ENCODE data around the gene YPEL1.

Gene YPEL1

DNA sequence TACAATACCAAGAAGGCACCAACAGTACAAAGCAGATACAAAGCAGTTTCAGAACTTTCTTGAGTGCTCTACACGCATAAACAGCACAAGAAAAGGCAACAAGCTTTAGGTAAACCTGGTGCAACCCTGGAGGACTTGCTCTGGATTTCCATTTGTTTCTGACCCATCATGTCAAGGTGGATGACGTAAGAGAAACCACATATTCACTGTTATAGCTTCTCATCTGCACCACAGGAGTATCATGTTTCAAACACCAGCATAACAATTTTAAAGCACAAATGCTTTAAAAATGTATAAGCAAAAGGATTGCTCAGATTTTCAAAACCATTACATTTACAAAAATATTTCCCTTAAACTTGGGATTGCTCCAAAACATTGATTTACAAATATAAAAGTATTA is 25.0 kb upstream of the YPEL1 start:
- TF ChIP-seq GATA3 (IDR thresholded peaks at IDR 0.05; ENCODE audit: low read depth, low read length), result no peak

DNA sequence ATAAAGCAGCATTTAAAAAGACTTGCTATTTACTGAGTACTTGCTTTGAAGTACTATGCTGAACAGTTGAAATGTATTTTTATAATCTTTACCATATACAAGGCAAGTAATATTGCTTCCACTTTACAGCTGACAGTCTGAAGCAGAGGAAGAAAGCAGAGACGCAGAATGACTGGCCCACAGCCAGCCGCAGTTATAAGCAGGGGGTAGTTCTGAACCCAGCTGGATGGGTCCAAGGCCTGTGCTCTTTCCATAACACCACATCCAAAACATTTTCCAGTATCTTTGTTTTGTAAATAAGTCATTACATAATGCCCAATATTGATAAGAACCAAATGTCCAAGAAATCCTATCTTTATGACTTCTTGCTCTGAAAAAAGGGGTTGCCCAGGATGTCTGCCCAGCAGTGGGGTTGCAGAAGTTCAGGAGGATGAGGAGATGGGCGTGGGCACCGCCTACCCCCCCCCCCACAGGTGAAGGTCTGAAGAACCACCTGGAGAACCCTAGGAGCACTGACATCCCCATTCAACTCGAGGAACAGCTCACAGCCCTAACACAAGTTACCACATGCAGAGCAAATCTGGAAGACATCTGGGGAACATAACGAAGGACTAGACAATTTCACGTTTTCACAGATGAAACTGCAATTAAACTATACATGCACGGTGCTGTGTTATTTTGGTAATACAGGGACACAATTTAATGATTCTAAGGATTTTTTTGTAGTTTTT is 24.2 kb upstream of the YPEL1 start:
- TF ChIP-seq GATA2 (IDR thresholded peaks at IDR 0.05; ENCODE audit: low read depth, low read length), result no peak
- TF ChIP-seq GATA3 (IDR thresholded peaks at IDR 0.05; ENCODE audit: low read depth, low read length), result no peak

DNA sequence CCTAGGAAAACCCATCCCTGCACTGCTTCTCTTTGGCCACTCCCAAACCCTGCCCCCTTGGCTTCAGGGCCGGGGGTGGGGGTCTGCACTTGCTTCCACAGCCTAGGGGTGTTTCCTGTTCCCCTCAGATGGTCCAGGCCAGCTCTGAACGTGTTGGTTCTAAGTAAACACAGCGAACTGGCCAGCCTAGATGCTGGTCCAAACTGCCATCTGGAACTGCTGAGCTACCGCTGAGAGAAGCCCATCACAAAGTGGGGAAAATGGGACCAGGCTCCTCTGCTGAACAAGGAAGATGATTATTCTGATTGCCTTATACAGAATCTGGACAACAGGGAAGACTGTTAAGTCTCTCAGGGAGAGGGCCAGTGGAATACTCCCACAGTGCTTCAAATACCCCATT is 23.5 kb upstream of the YPEL1 start:
- no peak for TF ChIP-seq GATA2 (IDR thresholded peaks at IDR 0.05; ENCODE audit: low read depth, low read length)
- no peak for TF ChIP-seq GATA3 (IDR thresholded peaks at IDR 0.05; ENCODE audit: low read depth, low read length)

DNA sequence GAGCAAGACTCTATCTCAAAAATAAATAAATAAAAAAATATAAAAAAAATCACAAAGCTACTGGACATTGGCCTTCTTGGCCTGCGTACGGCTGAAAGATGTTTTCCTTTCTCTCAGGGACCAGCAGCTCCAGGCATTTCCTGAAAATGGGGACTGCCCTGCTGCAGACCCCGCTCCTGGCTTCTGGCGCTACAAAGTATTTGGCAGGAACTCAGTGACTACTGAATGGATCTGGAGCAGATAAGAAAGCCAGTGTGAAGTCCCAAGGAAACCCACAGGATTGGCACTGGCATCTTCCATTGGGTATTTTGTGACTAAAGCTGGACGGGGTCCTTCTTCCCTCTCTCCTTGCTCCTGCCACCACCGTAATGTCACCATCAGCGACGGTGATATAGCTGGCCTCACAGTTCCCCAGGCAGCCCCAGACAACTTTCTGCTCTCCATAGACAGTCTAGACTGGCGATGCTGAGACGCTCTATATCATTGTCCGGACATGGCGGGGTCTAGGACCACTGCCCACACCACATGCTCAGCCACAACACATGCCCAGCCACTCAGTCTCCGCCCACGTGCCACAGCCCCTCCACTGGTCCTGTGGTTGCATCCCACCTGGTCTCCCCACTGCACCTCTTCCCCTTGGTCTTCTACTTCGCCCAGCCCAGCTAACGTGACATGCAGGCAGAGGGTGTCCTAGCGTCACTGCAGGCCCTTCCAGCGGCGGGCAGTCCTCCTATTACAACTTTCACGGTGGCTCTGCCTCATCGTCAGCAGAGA is 22.7 kb upstream of the YPEL1 start:
- TF ChIP-seq GATA2 (IDR thresholded peaks at IDR 0.05; ENCODE audit: low read depth, low read length) (no peak), GATA3 (IDR thresholded peaks at IDR 0.05; ENCODE audit: low read depth, low read length) (no peak)

DNA sequence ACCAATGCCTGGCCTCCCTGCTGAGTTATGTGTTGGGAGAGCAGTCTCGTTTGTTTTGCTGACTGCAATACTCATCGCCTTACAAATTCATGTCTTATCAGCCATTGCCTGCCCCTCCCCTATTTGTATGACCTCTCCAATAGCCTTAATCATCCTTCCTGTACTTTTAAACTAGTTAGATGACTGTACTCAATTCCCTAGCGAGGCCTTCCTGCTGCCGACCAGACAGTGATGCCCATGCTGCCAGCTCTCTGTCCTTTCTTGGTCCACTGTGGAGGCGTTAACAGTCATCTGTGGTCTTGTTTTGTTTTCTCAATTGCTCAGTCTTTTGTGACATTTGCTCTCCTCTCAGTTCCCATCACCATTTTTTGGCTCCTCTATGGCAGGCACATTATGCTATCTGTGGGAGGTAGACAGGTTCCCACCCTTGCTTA is 20.3 kb upstream of the YPEL1 start:
- TF ChIP-seq GATA2 (IDR thresholded peaks at IDR 0.05; ENCODE audit: low read depth, low read length) (no peak), GATA3 (IDR thresholded peaks at IDR 0.05; ENCODE audit: low read depth, low read length) (no peak)

DNA sequence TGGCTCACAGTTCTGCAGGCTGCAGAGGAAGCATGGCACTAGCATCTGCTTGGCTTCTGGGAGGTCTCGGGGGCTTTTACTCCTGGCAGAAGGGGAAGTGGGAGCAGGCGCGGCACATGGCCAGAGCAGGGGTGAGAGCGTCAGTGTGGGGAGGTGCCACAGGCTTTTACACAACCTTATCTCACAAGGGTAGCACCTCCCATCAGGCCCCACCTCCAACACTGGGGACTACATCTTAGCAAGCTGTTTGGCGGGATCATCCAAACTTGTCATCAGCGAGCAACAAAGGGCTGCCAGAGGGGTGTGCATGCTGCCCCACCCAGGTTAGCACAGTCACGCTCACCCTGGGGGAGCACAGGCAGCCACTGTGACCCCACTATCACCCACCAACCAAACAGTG is 18.9 kb upstream of the YPEL1 start:
- TF ChIP-seq GATA3 (IDR thresholded peaks at IDR 0.05; ENCODE audit: low read depth, low read length), result no peak
- no peak for TF ChIP-seq GATA2 (IDR thresholded peaks at IDR 0.05; ENCODE audit: low read depth, low read length)

DNA sequence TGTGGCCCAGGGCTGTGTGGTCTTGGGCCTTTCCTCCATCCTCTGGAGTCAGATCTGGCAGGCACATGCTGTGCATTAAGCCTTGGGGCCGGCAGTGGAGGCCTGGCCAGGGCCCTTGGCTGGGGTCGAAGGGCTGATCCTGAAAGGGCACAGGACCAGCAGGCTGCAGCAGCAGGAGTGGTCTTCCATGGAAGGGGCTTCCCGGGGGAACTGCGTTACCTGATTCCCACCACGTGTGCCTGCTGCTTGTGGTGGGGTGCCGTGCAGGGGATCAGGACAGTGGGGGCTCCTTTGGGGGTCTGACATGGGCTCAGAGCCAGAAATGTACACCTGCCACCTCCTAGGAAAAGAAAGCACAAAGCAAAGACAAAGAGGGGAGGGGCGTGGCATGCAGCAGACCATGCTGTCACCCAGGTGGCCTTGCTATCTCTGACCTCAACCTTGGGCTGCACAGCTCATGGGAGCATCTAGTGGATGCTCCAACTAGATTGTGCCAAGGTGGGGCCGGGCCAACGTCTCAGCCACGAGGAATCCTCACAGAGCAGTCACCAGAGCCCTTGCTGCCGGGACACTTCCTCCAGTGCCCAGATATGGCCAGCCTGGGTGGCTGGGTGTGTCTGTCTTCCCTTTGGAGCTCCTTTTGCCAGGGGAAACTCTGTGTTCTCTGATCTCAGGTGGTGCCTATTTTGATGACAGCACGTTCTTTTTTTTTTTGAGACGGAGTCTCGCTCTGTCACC is 17.9 kb upstream of the YPEL1 start:
- TF ChIP-seq GATA3 (IDR thresholded peaks at IDR 0.05; ENCODE audit: low read depth, low read length) (no peak), GATA2 (IDR thresholded peaks at IDR 0.05; ENCODE audit: low read depth, low read length) (no peak)

DNA sequence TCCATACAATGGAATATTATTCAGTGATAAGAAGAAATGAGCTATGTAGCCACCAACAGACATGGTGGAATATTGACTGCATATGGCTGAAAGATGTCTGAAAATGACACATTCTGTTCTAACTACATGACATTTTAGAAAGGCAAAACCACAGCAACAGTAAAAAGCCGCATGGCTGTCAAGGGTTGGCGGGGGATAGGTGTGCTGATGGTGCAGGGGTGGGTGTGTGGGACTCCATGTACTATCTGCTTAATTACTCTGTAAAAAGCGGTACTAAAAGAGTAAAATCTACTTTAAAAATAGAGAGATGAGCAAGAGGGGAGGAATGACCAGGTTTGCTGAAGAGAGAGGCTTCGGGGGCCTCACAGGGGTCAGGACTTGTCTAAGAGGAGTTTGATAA is 16.7 kb upstream of the YPEL1 start:
- TF ChIP-seq GATA2 (IDR thresholded peaks at IDR 0.05; ENCODE audit: low read depth, low read length) (no peak), GATA3 (IDR thresholded peaks at IDR 0.05; ENCODE audit: low read depth, low read length) (no peak)

DNA sequence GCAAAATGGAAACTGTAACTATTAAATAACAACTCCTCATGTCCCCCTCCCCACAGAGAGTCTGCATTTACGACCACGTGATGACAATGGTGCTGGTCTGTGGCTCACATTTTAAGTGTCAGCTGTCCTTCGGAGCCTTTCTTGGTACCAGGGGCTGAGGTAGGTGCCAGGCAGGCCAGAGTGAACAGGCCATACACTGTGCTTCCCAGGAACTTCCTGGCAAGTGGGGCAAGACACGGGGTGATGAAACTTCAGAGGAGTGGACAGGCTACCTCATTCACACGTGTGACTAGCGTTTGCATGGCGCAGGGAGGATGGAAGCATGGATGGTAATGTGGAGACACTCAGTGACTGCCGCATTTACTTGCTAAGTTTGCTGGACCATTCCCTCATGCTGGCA is 10.4 kb upstream of the YPEL1 start:
- TF ChIP-seq GATA3 (IDR thresholded peaks at IDR 0.05; ENCODE audit: low read depth, low read length) (no peak), GATA2 (IDR thresholded peaks at IDR 0.05; ENCODE audit: low read depth, low read length) (no peak)

DNA sequence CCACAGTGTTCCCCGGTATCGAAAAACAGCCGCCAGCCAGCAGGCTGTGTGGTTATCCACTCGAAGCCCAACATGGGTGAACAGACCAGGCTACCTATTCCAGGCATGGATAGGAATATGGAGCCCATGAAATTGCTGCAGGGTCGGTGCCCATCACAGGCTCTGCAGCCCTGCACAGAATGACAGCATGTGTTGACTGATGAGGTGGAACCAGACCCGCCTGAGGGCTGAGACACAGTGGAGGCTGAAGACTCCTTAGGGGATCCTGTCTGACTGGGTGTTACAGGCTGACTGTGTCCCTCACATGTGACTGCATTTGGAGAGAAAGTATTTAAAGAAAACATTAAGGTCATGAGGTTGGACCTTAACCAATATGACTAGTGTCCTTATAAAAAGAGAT is 6.2 kb upstream of the YPEL1 start:
- no peak for TF ChIP-seq GATA3 (IDR thresholded peaks at IDR 0.05; ENCODE audit: low read depth, low read length)
- no peak for TF ChIP-seq GATA2 (IDR thresholded peaks at IDR 0.05; ENCODE audit: low read depth, low read length)

DNA sequence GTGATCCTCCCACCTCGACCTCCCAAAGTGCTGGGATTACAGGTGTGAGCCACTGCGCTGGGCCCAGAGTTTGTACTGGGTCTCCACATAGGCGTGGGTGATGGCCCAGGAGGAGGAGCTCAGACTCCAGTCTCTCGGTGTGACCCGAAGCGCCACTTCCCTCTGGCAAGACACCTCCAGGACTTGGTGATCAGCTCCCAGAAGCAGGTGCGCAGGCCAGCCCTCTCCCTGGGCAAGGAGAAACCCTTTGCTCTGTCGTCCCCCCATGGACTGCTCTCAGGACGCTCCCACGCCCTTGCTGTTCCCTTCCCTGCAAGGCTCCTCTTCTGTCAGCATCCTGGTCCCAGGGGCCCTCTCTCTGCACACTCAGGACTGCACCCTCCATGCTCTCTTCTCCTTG is 5.5 kb upstream of the YPEL1 start:
- TF ChIP-seq GATA3 (IDR thresholded peaks at IDR 0.05; ENCODE audit: low read depth, low read length) (no peak), GATA2 (IDR thresholded peaks at IDR 0.05; ENCODE audit: low read depth, low read length) (no peak)

DNA sequence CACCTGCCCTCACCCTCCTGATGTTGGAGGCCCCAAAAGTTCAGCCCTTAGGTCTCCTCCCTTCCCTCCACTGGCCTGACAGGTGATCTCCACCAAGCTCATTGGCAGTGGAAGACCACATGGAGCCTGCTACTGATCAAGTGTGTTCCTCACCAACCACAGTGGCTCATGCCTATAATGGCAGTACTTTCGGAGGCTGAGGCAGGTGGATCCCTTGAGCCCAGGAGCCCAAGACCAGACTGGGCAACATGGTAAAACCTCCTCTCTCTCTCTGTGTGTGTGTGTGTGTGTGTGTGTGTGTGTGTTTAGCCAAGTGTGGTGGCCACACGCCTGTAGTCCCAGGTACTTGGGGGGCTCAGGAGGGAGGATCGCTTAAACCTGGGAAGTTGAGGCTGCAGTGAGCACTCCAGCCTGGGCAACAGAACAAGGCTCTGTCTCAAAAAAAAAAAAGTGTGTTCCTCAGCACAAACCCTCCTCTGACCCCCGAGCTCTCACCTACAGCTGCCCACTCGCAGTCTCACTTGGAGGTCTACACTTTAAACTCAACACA is 4.3 kb upstream of the YPEL1 start:
- TF ChIP-seq GATA3 (IDR thresholded peaks at IDR 0.05; ENCODE audit: low read depth, low read length) (no peak), GATA2 (IDR thresholded peaks at IDR 0.05; ENCODE audit: low read depth, low read length) (no peak)

DNA sequence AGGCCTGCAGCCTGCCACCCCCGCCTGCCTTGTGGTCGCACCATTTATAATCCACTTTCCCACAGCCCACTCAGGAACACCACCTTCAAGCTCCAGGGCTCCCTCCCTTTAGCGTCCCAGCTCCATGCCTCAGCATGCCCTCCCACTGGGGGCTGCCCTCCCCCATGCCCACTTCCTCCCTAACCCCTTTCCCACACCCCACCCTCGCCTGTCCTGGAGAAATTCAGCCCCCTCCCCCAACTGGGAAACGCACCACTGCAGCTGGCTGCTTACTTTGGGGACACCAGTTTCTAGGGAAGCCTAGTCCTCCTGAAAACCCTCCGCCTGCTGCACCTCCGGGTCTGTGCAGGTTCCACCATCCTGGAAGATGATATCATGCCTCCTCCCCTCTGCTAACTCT is 3.4 kb upstream of the YPEL1 start:
- TF ChIP-seq GATA3 (IDR thresholded peaks at IDR 0.05; ENCODE audit: low read depth, low read length), result no peak
- TF ChIP-seq GATA2 (IDR thresholded peaks at IDR 0.05; ENCODE audit: low read depth, low read length), result no peak

DNA sequence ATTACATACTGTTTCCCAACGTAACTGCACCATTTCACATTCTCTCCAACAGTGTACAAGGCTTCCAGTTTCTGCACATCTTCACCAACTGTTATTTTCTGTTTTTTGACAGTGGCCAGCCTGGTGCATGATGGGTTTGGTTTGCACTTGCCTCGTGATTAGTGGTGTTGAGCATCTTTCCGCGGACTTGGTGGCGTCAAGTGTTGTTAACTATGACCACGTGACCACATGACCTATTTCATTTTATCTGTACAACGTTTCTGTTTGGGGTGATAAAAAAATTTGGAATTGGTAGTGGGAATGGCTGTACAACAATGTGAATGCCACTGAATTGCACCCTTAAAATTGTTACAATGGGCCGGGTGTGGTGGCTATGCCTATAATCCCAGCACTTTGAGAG is 2.5 kb upstream of the YPEL1 start:
- TF ChIP-seq GATA3 (IDR thresholded peaks at IDR 0.05; ENCODE audit: low read depth, low read length), result no peak
- TF ChIP-seq GATA2 (IDR thresholded peaks at IDR 0.05; ENCODE audit: low read depth, low read length), result no peak
